H9 (cell line): ENCODE results near the gene MGAT4A. TPM values are rescaled to one million over a fixed set of nuclear protein-coding genes. Genes with fewer than 3 reads are reported as not detected.

Experiments
- DNase-seq: peaks from one replicate; pipeline ENCODE4 v3.0.0-alpha.2; 2017
- H2AFZ ChIP-seq: one replicate; pipeline ENCODE4 v1.6.1; 2013; ENCODE audit warnings: mild to moderate bottlenecking, low read length, control low read depth, moderate library complexity
- H2AK5ac ChIP-seq: 2 replicates; pipeline ENCODE4 v1.6.1; 2013; ENCODE audit warnings: low read length, control low read depth, mixed read lengths; ENCODE audit not compliant: insufficient read length
- H2BK120ac ChIP-seq: one replicate; pipeline ENCODE4 v1.6.1; 2013; ENCODE audit warnings: low read depth, mild to moderate bottlenecking, low read length, control low read depth, inconsistent platforms; ENCODE audit not compliant: poor library complexity, severe bottlenecking
- H2BK12ac ChIP-seq: 2 replicates; pipeline ENCODE4 v1.6.1; 2013; ENCODE audit warnings: low read length, control low read depth, mixed read lengths, low read depth; ENCODE audit not compliant: insufficient read length
- H2BK15ac ChIP-seq: 2 replicates; pipeline ENCODE4 v1.6.1; 2013; ENCODE audit warnings: low read depth, low read length, control low read depth
- H2BK20ac ChIP-seq: one replicate; pipeline ENCODE4 v1.6.1; 2013; ENCODE audit warnings: low read depth, mild to moderate bottlenecking, low read length, control low read depth, inconsistent platforms; ENCODE audit not compliant: poor library complexity, severe bottlenecking
- H2BK5ac ChIP-seq: 2 replicates; pipeline ENCODE4 v1.6.1; 2013; ENCODE audit warnings: low read length, control low read depth, mixed read lengths; ENCODE audit not compliant: insufficient read length
- H3K14ac ChIP-seq: 2 replicates; pipeline ENCODE4 v1.6.1; 2013; ENCODE audit warnings: low read length, control low read depth; ENCODE audit not compliant: insufficient read depth
- H3K18ac ChIP-seq: 2 replicates; pipeline ENCODE4 v1.6.1; 2013; ENCODE audit warnings: low read depth, mild to moderate bottlenecking, mixed read lengths, low read length, control low read depth; ENCODE audit not compliant: insufficient read length
- H3K23ac ChIP-seq: 2 replicates; pipeline ENCODE4 v1.6.1; 2013; ENCODE audit warnings: low read length, control low read depth, mixed read lengths, low read depth; ENCODE audit not compliant: insufficient read length
- H3K23me2 ChIP-seq: 2 replicates; pipeline ENCODE4 v1.6.1; 2013; ENCODE audit warnings: low read depth, mild to moderate bottlenecking, mixed read lengths, low read length, control low read depth; ENCODE audit not compliant: insufficient read length, poor library complexity, severe bottlenecking
- H3K27ac ChIP-seq: 2 replicates; pipeline ENCODE4 v1.5.1; 2013; ENCODE audit warnings: low read length, control low read depth, mixed read lengths, low read depth; ENCODE audit not compliant: insufficient read length
- H3K27me3 ChIP-seq: 2 replicates; pipeline ENCODE4 v1.6.1; 2013; ENCODE audit warnings: low read length, control low read depth, inconsistent platforms; ENCODE audit not compliant: insufficient read depth
- H3K4ac ChIP-seq: 2 replicates; pipeline ENCODE4 v1.6.1; 2013; ENCODE audit warnings: low read depth, mild to moderate bottlenecking, control low read depth, inconsistent platforms, low read length, moderate library complexity
- H3K4me1 ChIP-seq: 2 replicates; pipeline ENCODE4 v1.6.1; 2013; ENCODE audit warnings: low read length, control low read depth, inconsistent platforms; ENCODE audit not compliant: insufficient read depth
- H3K4me2 ChIP-seq: 2 replicates; pipeline ENCODE4 v1.6.1; 2013; ENCODE audit warnings: low read length, control low read depth, mixed read lengths; ENCODE audit not compliant: insufficient read length, insufficient read depth
- H3K56ac ChIP-seq: 2 replicates; pipeline ENCODE4 v1.6.1; 2013; ENCODE audit warnings: low read depth, mild to moderate bottlenecking, mixed read lengths, low read length, control low read depth; ENCODE audit not compliant: insufficient read length
- H3K79me1 ChIP-seq: 2 replicates; pipeline ENCODE4 v1.6.1; 2013; ENCODE audit warnings: low read depth, mild to moderate bottlenecking, moderate library complexity, low read length, control low read depth, inconsistent platforms; ENCODE audit not compliant: insufficient read depth, poor library complexity, severe bottlenecking
- H3K79me2 ChIP-seq: 2 replicates; pipeline ENCODE4 v1.6.1; 2013; ENCODE audit warnings: low read length, control low read depth, inconsistent platforms; ENCODE audit not compliant: insufficient read depth
- H3K9ac ChIP-seq: 2 replicates; pipeline ENCODE4 v1.6.1; 2013; ENCODE audit warnings: low read length, control low read depth, mixed read lengths; ENCODE audit not compliant: insufficient read length; ENCODE audit errors: extremely low read depth
- H3K9me3 ChIP-seq: one replicate; pipeline ENCODE4 v1.6.1; 2013; ENCODE audit warnings: low read depth, low read length, inconsistent platforms; ENCODE audit not compliant: control insufficient read depth
- H3T11ph ChIP-seq: one replicate; pipeline ENCODE4 v1.6.1; 2013; ENCODE audit warnings: mild to moderate bottlenecking, low read length, control low read depth, inconsistent platforms
- H4K20me1 ChIP-seq: one replicate; pipeline ENCODE4 v1.6.1; 2013; ENCODE audit not compliant: control insufficient read depth, insufficient read length, insufficient read depth
- H4K5ac ChIP-seq: 2 replicates; pipeline ENCODE4 v1.6.1; 2013; ENCODE audit warnings: low read depth, mild to moderate bottlenecking, mixed read lengths, low read length, control low read depth; ENCODE audit not compliant: insufficient read length
- H4K8ac ChIP-seq: replicated peaks from 2 replicates; pipeline ENCODE4 v1.6.1; 2013; ENCODE audit warnings: low read length, control low read depth, mixed read lengths, low read depth; ENCODE audit not compliant: insufficient read length
- H4K91ac ChIP-seq: 2 replicates; pipeline ENCODE4 v1.6.1; 2013; ENCODE audit warnings: low read depth, mild to moderate bottlenecking, moderate library complexity, mixed read lengths, low read length, control low read depth; ENCODE audit not compliant: insufficient read length
- H3K27ac Mint-ChIP-seq, 3 experiments: 2 replicates in 2 of 3; 3 replicates in 1 of 3; pipeline ENCODE4 v1.8.0; 2020 to 2021; ENCODE audit warnings: mixed read lengths in 3 of 3, mild to moderate bottlenecking in 1 of 3, moderate library complexity in 1 of 3
- H3K27me3 Mint-ChIP-seq: 2 replicates; pipeline ENCODE4 v1.8.0; 2021; ENCODE audit warnings: low read depth, mild to moderate bottlenecking, moderate library complexity, mixed read lengths
- H3K36me3 Mint-ChIP-seq, 3 experiments: 2 replicates in 2 of 3; 3 replicates in 1 of 3; pipeline ENCODE4 v1.8.0; 2020 to 2021; ENCODE audit warnings: low read depth in 3 of 3, mixed read lengths in 3 of 3; ENCODE audit not compliant: insufficient read depth in 1 of 3
- H3K4me1 Mint-ChIP-seq, 2 experiments: 2 replicates each; pipeline ENCODE4 v1.8.0; 2020; ENCODE audit warnings: mixed read lengths in 2 of 2
- H3K4me3 Mint-ChIP-seq, 2 experiments: 2 replicates in 1 of 2; 3 replicates in 1 of 2; pipeline ENCODE4 v1.8.0; 2020 to 2021; ENCODE audit warnings: mild to moderate bottlenecking in 2 of 2, mixed read lengths in 2 of 2, moderate library complexity in 1 of 2
- H3K9me3 Mint-ChIP-seq, 2 experiments: 2 replicates in 1 of 2; 3 replicates in 1 of 2; pipeline ENCODE4 v1.8.0; 2020; ENCODE audit warnings: mild to moderate bottlenecking in 2 of 2, mixed read lengths in 2 of 2, moderate library complexity in 1 of 2
- CTCF ChIP-seq: fragments of 200-600 bp; sonication (generic); conservative IDR thresholded peaks from 3 replicates; pipeline ENCODE4 v1.8.0; 2021; ENCODE audit warnings: antibody characterized with exemption, mild to moderate bottlenecking
- WGBS: extraction: QIAGEN DNeasy Blood & Tissue Kit; methylation state at CpG from one replicate; pipeline ENCODE4 v1.1.7; 2013; ENCODE audit warnings: missing lambda C conversion rate, low lambda C conversion rate, mixed read lengths; ENCODE audit not compliant: insufficient read length; ENCODE audit errors: extremely low coverage; 5-methylcytosine and 5-hydroxymethylcytosine counted together
- total RNA-seq: library from RNA; stranded (reverse); gene quantifications from 2 replicates; pipeline ENCODE4 v1.2.1, GENCODE V29; 2021

The MGAT4A gene
- total RNA-seq, 1 experiment from 2014 or later = 3.5 TPM

- Histone ChIP-seq H2BK15ac (no peak overlapping the region), H3T11ph (no peak overlapping the region), H3K79me2 (no peaks in the 10 kb centered on the region), H3K23me2 (no peaks in the 10 kb centered on the region), H3K23ac (no peak overlapping the region), H3K56ac (no peak overlapping the region), H3K79me1 (no peaks in the 10 kb centered on the region), H4K8ac (no peak overlapping the region), H3K4me1 (no peaks in the 10 kb centered on the region), H4K91ac (no peak overlapping the region), H3K4me2 (no peak overlapping the region), H4K5ac (no peak overlapping the region), H2BK120ac (no peak overlapping the region), H3K27ac (no peak overlapping the region), H3K14ac (no peak overlapping the region), H2AFZ (no peak overlapping the region), H4K20me1 (no peaks in the 10 kb centered on the region), H2BK12ac (no peak overlapping the region), H3K18ac (no peak overlapping the region), H3K4ac (no peak overlapping the region), H3K9me3 (no peaks in the 10 kb centered on the region), H2AK5ac (no peak overlapping the region), H2BK20ac (no peak overlapping the region), H3K9ac (no peak overlapping the region), H3K27me3 (no peaks in the 10 kb centered on the region), H2BK5ac (no peak overlapping the region)
- Mint-ChIP-seq H3K4me3 (no peak overlapping the region), H3K4me1 (no peaks in the 10 kb centered on the region), H3K27ac (peak overlapping the region in 2 of 3 experiments; percentile 25 to 73; a peak in 1 of 7 replicates), H3K27me3 (no peaks in the 10 kb centered on the region), H3K36me3 (peaks cover 0 to 62% (median 28%) of the 10 kb centered on the region in 3 experiments; a peak in 6 of 7 replicates), H3K9me3 (no peaks in the 10 kb centered on the region)
- TF ChIP-seq CTCF = no peak
- no peak for DNase-seq
- WGBS = no CpG with 5 or more reads among the region's 7 CpGs
Measured at GRCh38 chr2:98579926-98580325, 151.0 kb downstream of the MGAT4A start.
